Activated CD8-positive, alpha-beta memory T cell treated with anti-CD3 and anti-CD28 coated beads for 48 hours (primary cell): ENCODE results near the gene SERPINF2.
"Not testable (repeated sequence)": the region's sequence is repeated elsewhere in the genome, so short reads cannot be mapped to it uniquely, and the experiment has no call there.

ENCODE experiments used
- DNase-seq, 3 experiments: peaks; one replicate each; pipeline ENCODE4 v3.0.0-alpha.2; 2020; ENCODE audit warnings: low read depth in 2 of 3, low spot score in 2 of 3

The SERPINF2 gene

DNA sequence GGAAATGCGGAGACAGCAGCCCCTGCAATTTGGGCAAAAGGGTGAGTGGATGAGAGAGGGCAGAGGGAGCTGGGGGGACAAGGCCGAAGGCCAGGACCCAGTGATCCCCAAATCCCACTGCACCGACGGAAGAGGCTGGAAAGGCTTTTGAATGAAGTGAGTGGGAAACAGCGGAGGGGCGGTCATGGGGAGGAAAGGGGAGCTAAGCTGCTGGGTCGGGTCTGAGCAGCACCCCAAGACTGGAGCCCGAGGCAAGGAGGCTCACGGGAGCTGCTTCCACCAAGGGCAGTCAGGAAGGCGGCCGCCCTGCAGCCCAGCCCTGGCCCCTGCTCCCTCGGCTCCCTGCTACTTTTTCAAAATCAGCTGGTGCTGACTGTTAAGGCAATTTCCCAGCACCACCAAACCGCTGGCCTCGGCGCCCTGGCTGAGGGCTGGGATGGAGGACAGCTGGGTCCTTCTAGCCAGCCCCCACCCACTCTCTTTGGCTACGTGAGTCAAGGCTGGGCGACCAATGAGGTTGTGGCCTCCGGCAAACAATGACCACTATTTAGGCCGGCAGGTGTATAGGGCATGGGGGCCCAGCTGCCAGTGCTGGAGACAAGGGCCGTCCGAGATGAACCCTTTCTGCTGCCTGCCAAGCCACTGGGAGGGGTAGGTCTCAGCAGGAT, 19.7 kb downstream of the SERPINF2 start:
- no peak for DNase-seq

DNA sequence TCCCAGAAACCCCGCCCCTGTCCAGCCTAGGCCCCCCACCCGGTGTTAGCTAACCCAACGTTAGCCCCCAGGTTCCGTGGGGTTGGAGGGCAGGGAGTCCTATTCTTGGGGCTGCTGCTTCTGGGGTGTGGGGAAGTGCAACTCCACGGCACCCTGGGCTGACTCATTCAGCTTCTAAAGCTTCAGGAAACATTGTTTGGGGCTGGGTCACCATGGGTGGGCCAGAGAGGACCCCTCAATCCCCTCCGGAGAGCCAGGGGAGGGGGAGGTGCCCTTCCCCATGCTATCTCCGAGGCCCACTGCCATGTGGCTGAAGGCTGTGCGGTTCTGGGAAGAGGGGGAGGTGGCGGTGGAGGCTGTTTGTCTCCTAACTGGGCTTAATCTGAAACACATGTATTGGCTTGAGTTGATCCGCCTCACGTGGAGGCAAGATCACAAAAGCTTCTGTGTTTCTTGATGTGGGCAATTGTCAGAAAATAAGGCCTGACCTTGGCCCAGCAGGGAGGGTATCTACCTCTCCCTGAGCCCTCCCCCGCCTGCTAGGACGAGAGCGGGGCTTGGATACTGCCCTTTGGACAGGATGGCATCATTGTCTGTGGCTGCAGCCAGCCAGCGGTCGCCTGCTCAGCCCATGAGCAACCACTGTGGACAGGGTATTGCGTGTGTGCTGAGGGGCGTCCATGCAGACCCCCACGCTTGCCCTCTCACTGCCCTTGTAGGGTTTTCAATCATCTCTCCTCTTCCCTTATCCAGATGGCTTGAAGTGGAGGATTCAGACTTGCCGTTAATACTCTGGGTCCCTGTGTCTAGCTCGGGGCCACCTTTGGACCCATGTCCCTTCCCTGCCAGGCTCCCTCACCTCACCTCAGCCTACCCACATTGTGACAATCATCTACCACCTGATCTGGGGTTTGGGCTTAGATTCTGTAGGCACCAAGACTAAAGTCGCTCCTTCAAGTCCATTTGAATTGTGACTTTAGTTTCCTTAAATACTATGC, 20.5 kb downstream of the SERPINF2 start:
- DNase-seq: no peak

GRCh38 chr17:1764284-1764683, 21.6 kb downstream of the SERPINF2 start:
- peak; percentile 12 to 28 (median 15) for DNase-seq

- DNase-seq: not testable (repeated sequence)
These were observed 22.0 kb downstream of the SERPINF2 start for GRCh38 chr17:1764705-1765104.

GRCh38 chr17:1765576-1765975, 22.9 kb downstream of the SERPINF2 start:
- DNase-seq: no peak

DNA sequence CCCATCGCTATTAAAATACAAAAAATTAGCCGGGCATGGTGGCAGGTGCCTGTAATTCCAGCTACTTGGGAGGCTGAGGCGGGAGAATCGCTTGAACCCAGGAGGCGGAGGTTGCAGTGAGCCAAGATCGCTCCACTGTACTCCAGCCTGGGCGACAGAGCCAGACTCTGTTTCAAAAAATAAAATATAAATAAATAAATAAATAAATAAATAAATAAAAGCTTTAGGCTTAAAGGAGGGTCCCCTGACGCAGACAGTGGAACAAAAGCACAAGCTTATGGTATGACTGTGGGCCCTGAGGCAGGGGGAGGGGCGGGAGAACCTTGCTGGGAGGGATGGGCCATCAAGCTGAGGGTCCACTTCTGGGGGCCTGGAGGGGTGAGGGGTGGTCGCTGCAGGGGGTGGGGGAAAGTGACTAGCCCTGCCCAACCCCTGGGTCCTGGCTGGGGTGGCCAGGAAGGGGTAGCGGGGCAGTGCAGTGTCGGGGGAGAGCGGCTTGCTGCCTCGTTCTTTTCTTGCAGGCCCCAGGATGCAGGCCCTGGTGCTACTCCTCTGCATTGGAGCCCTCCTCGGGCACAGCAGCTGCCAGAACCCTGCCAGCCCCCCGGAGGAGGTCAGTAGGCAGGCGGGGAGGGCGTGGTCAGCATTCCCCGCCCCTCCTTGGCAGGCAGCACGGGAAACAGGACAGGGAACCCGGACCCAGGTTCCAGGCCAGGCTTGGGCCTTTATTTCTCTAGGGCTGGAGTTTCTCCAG, 23.9 kb downstream of the SERPINF2 start:
- no peak for DNase-seq

- DNase-seq: no peak
These were observed 24.7 kb downstream of the SERPINF2 start for GRCh38 chr17:1767358-1767757.

- DNase-seq: peak in 2 of 3 experiments; percentile 7 to 16
These were observed 27.3 kb downstream of the SERPINF2 start for GRCh38 chr17:1769822-1770477.

- not testable (repeated sequence) for DNase-seq
These were observed 30.5 kb downstream of the SERPINF2 start for GRCh38 chr17:1773000-1773695.

DNA sequence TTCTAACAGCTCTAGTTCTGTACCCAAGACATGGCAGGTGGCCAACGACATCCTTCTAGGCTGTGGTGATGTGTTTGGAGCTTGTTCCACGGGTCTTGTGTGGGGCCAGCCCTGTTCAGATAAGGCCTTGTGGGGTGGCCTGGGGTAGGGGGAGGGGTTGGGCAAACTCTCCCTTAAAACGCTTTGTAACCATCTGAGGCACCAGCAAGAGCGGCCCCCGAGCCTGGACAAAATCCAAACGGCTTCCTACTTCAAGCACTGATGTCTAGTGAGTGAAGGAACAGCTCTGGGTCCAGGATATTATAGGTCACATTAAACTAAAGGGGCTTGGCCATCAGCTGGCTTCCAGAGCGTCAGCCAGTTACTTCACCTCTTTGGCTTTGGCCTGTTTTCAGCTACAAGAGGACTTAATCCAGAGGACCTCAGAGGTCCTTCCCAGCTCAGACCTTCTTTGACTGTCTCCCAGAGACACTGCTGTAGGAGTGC, 31.1 kb downstream of the SERPINF2 start:
- DNase-seq: no peak

GRCh38 chr17:1774390-1775176, 31.9 kb downstream of the SERPINF2 start:
- no peak for DNase-seq

GRCh38 chr17:1776328-1776727, 33.7 kb downstream of the SERPINF2 start:
- no peak for DNase-seq

DNA sequence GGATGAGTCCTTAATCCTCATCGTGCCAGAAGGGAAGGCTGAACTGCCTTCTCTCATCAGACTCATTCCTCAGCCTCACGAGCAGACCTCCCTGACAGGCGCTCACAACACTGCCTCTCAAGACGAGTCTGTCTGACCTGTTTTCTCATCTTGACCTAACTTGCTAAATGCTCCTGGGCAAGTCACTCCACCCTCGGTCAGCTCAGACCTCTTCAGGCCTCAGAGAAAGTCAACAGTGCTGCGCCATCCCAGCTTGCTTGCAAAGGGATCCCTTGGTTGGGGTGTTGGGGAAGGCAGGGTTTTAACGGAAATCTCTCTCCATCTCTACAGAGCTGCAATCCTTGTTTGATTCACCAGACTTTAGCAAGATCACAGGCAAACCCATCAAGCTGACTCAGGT, 34.2 kb downstream of the SERPINF2 start:
- no peak for DNase-seq

- no peak for DNase-seq
These were observed 37.0 kb downstream of the SERPINF2 start for GRCh38 chr17:1779571-1780131.

- DNase-seq: no peak
These were observed 39.5 kb downstream of the SERPINF2 start for GRCh38 chr17:1782171-1782567.

DNA sequence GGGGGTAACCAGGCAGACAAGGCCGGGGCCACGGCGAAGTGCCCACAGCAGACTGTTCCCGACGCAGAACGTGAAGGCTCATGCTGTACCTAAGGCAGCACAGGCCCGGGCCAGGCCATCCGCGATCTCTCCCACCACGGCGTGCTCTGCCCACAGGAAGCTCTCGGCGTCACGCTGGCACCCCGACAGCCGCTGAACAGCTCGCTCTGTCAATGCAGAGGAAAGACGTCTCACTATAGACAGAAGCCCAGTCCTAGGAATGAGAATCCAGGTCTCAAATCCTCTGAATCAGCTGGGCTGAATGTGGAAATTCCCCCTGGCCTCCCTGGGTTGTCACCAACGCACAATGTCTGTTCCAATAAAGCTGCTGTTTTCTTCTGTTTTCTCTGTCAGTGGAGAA, 40.6 kb downstream of the SERPINF2 start:
- no peak for DNase-seq

- DNase-seq: no peak
These were observed 41.4 kb downstream of the SERPINF2 start for GRCh38 chr17:1783834-1784611.

DNA sequence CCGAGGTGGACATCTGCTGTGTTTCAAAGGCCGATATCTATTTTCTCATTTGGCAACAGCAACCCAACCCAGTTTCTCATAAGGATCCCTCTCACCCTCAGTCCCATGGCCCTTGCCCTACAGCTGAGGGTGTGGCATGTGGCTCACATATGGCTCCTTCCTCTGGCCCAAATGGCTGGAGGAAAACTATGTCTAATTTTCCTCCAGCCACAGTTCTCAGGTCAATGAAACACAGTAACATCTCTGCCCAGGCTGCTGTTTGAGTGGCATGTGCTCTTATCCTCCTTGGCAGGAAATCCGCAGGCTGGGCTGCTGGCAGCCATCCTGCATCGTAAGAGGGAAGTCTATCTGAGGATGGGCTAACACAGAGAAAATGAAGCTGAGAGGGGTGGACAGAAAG, 43.3 kb downstream of the SERPINF2 start:
- DNase-seq: no peak
